Activated naive CD4-positive, alpha-beta T cell treated with anti-CD3 and anti-CD28 coated beads, Interleukin-2, amount 10 ng/mL, durations not matched to agents 5 hours and 36 hours (primary cell): ENCODE data around the gene ZNF652. TPM values are rescaled to one million over a fixed set of nuclear protein-coding genes. Genes with fewer than 3 reads are reported as not detected.

Experiments
- microRNA-seq: library from miRNA; unstranded; fragments of <30 nt; microRNA quantifications from one replicate; pipeline ENCODE4 v1.2.0, GENCODE V29; 2022; ENCODE audit warnings: borderline microRNAs expressed, borderline replicate concordance
- total RNA-seq, 2 experiments: library from RNA; stranded (reverse); gene quantifications; one replicate each; pipeline ENCODE4 v1.2.3, GENCODE V29; 2021

ZNF652 gene
- total RNA-seq: 10 to 100 TPM; 43.7 to 45.0 TPM

GRCh38 chr17:49361902-49362722 is at the start of gene ZNF652:
Gene ZNF652, minus strand, starts transcription at chr17:49362250. Its CDS starts 44,525 bp downstream, at chr17:49317725.

Small RNA genes lying within 50 kb of the gene (microRNA-seq; reads per million reads assigned to microRNA genes)
- not detected for gene MIR6129

Other genes starting within 250 kb of the ZNF652 start
- under 1 TPM in 1 of 2 experiments, not detected in 1; 0.03 TPM for gene B4GALNT2, start 229.5 kb downstream of the ZNF652 start, total RNA-seq
- gene GNGT2, start 151.7 kb downstream of the ZNF652 start, total RNA-seq: 10 to 100 TPM; 12.4 to 13.6 TPM
- 10 to 100 TPM; 34.8 to 37.4 TPM for gene ABI3, start 151.5 kb downstream of the ZNF652 start, total RNA-seq
- not detected for gene PHOSPHO1, start 131.5 kb downstream of the ZNF652 start, total RNA-seq
- gene PHB1, start 52.6 kb upstream of the ZNF652 start, total RNA-seq: 100 to 1,000 TPM; 113 to 114 TPM
- not detected for gene NGFR, start 133.0 kb upstream of the ZNF652 start, total RNA-seq
- gene NXPH3, start 213.6 kb upstream of the ZNF652 start, total RNA-seq: not detected